Stimulated activated naive CD8-positive, alpha-beta T cell treated with anti-CD3 and anti-CD28 coated beads, Interleukin-15, Interleukin-2, amounts not matched to agents 100 U/mL and 50 U/mL, for 24 hours (primary cell): Measurements from ENCODE around the gene TTLL5.

Experiments used
- ATAC-seq: fragments of 150-1000 bp; cut with Tn5 transposase; one replicate; pipeline ENCODE4 v1.10.0; 2021
- DNase-seq: peaks from one replicate; pipeline ENCODE4 v3.0.0; 2021

The TTLL5 gene

GRCh38 chr14:75742867-75743266 is 81.8 kb downstream of the TTLL5 start:
- no peak for ATAC-seq
- DNase-seq, result no peak

DNA sequence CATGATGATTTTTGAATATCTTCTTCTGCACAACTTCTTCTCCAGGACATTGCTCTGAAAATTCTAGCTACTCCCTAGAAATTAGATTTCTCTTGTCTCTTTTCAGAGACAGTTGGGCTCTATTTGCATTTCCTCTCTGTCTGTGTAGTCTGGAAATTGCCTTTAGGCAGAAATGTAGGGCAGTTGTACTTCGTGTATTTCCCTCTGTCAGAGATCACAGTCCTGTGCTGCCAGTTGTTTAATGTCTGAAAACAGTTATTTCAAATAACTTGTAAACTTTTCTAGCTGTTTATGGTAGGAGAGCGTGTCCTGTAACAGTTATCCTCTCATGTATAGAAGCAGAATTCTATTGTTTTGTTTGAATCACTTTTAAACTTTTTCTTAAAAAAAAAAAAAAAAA is 86.9 kb downstream of the TTLL5 start:
- ATAC-seq (no peak), DNase-seq (no peak)

DNA sequence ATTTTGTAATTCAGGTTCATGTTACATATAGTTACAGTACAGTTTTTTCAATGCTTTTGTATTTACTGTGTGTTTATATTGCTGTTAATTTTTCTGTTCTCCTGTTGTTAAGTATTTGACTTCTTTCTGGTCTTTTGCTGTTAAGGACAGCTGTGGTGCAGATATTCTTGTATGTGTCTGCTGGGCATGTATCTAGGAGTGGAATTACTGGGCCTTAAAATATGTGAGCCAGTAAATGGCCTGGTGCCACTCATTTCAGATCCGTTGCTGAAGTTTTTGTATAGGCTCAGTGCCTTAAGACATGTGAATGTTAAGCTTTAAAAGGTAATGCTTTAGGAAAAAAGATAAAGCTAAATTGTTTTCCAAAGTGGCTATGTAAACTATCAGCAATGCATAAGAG is 87.3 kb downstream of the TTLL5 start:
- DNase-seq, result no peak
- no peak for ATAC-seq

- DNase-seq (no peak), ATAC-seq (no peak)
These were observed 90.2 kb downstream of the TTLL5 start for GRCh38 chr14:75751296-75751695.

DNA sequence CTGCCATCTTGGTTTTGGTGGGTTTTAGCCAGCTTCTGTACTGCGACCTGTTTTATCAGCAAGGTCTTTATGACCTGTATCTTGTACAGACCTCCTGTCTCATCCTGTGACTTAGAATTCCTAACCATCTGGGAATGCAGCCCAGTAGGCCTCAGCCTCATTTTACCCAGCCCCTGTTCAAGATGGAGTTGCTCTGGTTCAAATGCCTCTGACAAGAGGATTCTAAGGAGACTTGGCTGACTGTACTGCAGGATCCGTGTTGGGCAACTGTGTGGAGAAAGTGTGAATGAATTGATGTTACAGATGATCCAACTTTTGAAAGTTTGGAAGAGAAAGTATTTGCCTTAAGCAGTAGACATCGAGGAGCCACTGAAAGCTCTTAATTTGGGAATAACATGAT is 91.0 kb downstream of the TTLL5 start:
- ATAC-seq (no peak), DNase-seq (no peak)

GRCh38 chr14:75752907-75753594 is 92.0 kb downstream of the TTLL5 start:
- no peak for DNase-seq
- ATAC-seq, result no peak

DNA sequence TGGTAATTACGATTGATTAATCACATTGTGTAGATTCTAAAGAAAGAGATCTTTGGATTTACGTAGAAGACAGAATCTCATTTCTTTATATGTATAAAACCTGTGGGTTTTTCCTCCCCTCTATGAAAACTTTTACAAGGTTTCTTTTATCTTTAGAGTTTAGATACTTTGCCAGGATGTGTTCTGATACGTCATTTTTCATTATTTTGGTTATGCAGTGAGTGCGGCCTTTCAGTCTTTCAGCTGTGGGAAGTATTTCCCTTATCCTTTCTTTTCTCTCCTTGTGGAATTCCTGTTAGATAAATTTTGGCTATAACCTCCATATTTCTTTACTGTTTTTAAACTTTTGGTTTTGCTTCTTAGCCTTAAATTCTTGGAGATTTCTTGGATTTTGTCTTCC is 92.7 kb downstream of the TTLL5 start:
- DNase-seq (no peak), ATAC-seq (no peak)

DNA sequence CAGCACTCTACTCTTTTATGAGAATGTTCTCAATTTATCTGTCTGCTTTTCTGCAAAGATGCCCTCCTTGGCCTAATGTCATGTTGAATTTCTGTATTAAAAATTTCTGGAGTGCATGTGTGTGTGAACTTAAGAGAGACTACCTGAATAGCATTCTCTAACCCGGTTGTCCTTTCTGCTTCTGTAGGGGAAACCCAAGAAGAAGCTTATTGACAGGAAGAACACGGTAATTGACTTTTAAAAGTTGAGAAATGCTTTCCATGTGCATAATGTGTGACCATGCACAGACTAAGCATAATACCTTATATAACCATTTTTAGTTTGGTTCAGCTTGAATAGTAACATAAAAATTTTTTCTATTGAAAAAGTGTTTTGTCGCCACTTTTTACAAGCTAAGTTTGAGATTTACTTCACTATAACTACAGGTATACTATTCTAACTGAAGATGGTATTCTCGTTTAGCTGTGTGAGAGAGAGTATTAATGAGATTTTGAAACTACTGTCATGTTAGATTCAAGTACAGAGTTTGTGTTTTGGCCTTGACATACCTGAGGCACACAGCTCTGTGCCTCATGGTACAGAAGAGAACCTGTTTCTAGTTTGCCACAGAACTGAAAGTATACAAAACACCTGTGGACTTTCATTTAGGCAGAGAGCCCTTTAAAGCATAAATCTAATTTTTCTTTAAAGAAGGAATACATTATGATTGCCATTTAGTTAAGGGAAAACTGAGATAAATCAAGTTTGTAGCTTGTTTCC is 96.8 kb downstream of the TTLL5 start:
- ATAC-seq (no peak), DNase-seq (no peak)

- no peak for DNase-seq
- no peak for ATAC-seq
These were observed 103.0 kb downstream of the TTLL5 start for GRCh38 chr14:75764020-75764419.

- ATAC-seq (no peak), DNase-seq (no peak)
These were observed 108.1 kb downstream of the TTLL5 start for GRCh38 chr14:75769047-75769685.

GRCh38 chr14:75770635-75771034 is 109.6 kb downstream of the TTLL5 start:
- DNase-seq, result no peak
- ATAC-seq, result no peak

- no peak for ATAC-seq
- no peak for DNase-seq
These were observed 110.5 kb downstream of the TTLL5 start for GRCh38 chr14:75771595-75771994.

GRCh38 chr14:75773046-75773445 is 112.0 kb downstream of the TTLL5 start:
- no peak for DNase-seq

GRCh38 chr14:75781096-75781495 is 120.0 kb downstream of the TTLL5 start:
- ATAC-seq (no peak), DNase-seq (no peak)

More at GRCh38 chr14:75773046-75773445, 112.0 kb downstream of the TTLL5 start:
- ATAC-seq, result no peak

DNA sequence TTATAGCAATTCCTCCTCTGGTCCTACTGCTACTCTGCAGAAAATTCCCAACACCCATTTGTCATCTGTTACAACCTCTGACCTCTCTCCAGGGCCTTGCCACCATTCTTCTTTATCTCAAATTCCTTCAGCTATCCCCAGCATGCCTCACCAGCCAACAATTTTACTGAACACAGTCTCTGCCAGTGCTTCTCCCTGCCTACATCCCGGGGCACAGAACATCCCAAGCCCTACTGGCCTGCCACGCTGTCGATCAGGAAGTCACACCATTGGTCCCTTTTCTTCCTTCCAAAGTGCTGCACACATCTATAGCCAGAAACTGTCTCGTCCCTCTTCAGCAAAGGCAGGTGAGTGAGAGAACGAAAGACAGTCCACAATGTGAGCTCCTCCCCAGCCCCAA is 122.1 kb downstream of the TTLL5 start:
- ATAC-seq, result no peak
- no peak for DNase-seq

DNA sequence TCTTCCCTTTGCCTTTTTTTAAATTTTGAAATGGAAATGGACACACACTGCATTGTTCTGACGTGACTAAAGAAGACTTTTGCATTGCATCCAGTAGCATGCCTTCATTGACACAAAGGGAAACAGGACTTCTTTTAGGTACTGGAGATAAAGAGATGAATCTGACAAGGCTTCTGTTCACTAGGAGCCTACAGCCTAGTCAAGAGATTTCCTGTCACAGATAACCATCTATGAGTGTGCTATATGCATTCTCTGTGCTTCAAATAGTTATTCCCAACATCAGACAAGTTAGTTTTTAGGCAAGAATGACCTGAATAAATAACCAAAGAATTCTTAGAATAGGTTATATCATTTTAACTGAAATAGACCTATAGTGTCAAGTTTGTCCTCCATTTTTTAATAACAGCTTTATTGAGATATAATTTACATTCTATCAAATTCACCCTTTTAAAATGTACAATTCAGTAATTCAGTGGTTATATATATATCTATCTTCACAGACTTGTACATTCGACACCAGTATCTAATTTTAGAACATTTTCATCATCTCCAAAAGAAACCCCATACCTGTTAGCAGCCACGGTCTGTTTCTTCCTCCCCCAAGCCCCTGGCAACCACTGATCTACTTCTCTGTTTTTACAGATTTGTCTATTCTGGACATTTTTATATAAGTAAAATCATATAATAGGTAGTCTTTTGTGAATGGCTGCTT is 122.7 kb downstream of the TTLL5 start:
- DNase-seq (no peak), ATAC-seq (no peak)

- DNase-seq, result no peak
- ATAC-seq, result no peak
These were observed 123.3 kb downstream of the TTLL5 start for GRCh38 chr14:75784314-75784686.

DNA sequence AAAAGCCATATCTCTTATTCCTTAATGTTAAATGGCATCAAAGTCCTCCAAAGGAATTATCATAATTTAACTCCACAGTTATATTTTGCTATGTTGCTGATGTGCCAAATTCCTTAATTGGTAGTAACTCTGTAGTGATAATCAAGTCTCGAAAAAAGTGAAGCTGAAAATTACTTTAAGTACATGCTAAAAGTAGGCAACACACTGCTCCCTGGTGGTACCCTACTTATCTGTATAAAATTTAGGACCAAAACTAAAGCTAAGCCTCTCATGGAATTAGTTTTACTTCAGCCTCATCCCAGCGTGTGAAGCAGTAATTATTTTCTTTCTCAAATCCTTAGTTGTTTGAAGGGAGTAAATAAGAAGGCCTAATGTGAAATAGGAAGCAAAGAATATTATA is 132.8 kb downstream of the TTLL5 start:
- DNase-seq (no peak), ATAC-seq (no peak)

GRCh38 chr14:75794615-75795038 is 133.6 kb downstream of the TTLL5 start:
- no peak for ATAC-seq
- no peak for DNase-seq

GRCh38 chr14:75800792-75801191 is 139.7 kb downstream of the TTLL5 start:
- DNase-seq, result no peak
- ATAC-seq, result no peak

DNA sequence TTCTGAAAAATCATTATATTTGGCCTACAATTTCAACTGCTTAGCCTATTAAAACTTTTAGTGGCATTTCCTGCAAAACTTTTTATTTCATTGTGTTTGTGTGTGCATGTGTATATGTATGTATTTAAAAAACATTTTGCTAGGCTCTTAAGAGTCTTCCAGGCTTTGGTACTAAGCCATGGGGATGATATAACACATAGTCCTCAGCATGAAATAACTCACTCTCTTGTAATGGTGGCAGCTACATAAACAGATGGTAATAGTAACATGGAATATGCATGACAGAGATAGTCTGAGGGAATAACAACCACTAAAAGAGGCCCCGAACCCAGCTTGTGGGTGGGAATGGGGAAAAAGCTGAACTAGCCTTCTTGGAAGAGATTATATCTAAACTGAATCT is 141.4 kb downstream of the TTLL5 start:
- DNase-seq, result no peak
- no peak for ATAC-seq

GRCh38 chr14:75803765-75804164 is 142.7 kb downstream of the TTLL5 start:
- ATAC-seq (no peak), DNase-seq (no peak)
